ENCODE measurements around the gene SLCO2B1.

The SLCO2B1 gene

DNA sequence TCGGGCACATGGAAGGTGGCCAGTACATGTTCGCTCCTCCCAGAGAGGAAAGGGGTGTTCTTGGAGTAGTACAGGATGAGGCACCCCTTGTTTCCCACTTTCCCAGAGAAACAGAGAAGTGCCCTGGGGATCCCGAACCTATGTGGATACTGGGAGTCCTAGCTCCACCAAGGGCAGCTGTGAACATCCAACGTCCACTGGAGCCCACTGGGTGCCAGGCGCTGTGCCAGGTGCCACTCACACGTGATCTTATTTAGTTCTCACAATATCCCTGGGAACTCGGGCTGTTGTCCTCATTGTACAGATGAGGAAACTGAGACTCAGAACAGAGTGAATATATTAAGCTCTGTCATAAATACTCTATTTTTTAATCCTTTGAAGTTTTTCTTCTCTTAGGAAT is 12.0 kb downstream of the SLCO2B1 start:
- no peak for DNase-seq

- no peak for DNase-seq
Measured at GRCh38 chr11:75163921-75164849, 13.3 kb downstream of the SLCO2B1 start.

DNA sequence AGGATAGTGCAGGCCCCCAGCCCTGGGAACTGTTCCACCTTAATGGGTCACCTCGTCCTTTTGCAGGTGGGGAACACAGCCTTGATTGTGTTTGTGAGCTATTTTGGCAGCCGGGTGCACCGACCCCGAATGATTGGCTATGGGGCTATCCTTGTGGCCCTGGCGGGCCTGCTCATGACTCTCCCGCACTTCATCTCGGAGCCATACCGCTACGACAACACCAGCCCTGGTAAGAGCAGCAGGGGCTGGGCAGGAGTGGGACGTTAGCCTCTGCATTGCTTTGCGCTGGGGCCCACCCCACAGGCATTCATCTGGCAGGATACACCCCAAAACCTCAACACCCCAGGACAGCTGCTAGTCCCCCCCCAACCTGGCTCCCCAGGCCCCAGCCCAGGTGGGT is 14.8 kb downstream of the SLCO2B1 start:
- DNase-seq, result no peak

GRCh38 chr11:75166791-75167190 is 15.9 kb downstream of the SLCO2B1 start:
- DNase-seq, result no peak

DNA sequence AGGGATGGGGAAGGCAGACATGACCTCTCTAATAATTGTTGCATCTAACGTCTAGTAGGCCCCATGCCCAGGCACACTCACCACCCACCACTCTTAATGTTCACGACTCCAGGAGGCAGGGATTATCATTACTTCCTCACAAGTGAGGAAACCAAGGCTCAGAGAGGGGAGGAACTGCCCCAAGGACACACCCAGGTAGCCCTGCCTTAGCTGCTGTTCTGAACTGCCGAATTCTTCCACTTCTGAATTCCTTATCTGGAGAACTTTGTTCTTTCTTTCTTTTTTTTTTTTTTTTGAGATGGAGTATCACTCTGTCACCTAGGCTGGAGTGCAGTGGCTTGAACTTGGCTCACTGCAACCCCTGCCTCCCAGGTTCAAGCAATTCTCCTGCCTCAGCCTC is 16.7 kb downstream of the SLCO2B1 start:
- no peak for DNase-seq

DNA sequence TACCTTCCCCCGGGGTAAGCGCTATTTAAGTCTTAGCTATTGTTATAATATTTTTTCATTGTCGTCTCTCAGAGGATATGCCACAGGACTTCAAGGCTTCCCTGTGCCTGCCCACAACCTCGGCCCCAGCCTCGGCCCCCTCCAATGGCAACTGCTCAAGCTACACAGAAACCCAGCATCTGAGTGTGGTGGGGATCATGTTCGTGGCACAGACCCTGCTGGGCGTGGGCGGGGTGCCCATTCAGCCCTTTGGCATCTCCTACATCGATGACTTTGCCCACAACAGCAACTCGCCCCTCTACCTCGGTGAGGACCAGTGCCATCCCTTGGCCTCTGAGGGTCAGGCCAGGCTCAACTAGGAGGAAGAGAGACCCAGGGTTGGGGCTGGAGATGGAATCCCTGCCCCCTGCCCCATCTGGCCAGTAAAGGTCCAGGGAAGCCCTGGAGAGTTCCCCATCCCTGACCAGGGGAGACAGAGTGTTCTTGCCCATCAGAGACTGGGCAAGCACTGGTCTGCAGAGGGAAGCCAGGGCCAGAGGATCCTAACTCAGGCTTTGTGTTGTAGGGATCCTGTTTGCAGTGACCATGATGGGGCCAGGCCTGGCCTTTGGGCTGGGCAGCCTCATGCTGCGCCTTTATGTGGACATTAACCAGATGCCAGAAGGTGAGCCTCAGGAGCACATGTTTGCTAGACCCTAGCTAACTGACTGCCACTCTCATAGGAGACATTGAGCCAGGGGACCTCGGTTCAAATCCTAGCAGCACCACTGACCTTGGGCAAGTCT is 18.4 kb downstream of the SLCO2B1 start:
- DNase-seq, result no peak

- DNase-seq, result no peak
Measured at GRCh38 chr11:75170516-75171201, 19.8 kb downstream of the SLCO2B1 start.

DNA sequence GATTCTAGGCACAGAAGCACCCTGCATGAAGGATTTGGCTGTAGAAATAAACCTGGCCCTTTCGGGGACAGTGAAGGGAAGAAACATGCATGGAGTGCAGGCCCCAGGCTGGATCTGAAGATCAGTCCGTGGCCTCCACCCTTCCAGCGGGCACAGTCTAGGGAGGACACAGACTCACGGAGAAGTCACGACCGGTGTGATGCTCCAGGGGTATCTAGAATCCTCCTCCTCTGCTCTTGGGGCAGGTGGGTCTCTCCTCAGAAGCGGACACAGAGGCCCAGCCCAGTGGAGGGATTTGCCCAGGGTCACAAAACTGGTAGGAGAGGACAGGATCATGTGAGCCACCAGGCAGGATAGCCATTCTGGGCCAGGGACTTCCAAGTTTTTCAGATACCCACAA is 22.4 kb downstream of the SLCO2B1 start:
- no peak for DNase-seq

- no peak for DNase-seq
Measured at GRCh38 chr11:75174781-75175370, 24.0 kb downstream of the SLCO2B1 start.

GRCh38 chr11:75182664-75183063 is 31.8 kb downstream of the SLCO2B1 start:
- DNase-seq, result no peak

- DNase-seq, result no peak
Measured at GRCh38 chr11:75184051-75184450, 33.1 kb downstream of the SLCO2B1 start.

DNA sequence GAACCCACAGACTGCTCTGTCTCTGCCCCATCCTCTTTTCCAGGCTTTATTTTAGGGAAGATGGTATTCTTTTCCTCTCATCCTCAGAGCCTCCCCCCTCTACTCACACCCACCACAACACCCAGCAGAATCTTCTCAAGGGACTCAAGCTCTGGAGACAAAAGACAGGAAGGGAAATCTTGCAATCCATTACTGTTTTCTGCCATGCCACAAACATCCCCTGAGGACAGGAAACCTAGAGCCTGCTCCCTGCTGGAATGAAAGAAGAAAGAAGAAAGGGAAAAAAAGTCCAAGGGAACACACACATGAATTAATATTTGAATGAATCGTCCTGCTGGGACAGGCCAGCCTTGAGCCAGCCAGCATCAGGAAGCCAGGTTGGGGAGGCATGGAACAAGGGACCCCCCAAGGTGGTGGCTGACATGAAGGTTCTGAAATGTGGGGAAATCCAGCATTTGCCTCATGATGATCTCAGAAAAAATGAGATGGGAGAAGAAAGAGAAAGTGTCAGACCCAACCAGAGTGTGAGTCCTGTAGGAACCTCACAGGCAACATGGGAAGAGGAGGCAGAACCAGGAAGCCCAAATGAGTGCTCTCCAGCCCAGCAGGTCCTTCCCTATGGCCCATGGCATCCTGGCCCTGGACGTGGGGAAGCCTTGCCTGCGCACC is 34.0 kb downstream of the SLCO2B1 start:
- DNase-seq, result no peak

DNA sequence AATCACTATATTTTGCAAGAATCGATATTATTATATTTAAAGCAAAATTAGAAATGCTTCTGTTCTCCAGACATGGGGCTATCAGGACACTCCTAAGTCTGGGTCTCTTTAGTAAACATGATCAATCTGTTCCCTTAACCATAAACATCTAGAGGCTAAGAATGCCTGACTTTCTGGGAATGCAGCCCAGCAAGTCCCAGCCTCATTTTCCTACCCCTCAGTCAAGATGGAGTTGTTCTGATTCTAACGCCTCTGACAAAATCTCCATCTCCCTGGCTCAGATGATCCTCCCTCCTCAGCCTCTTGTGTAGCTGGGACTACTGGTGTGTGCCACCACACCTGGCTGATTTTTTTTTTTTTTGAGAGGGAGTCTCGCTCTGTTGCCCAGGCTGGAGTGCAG is 35.0 kb downstream of the SLCO2B1 start:
- no peak for DNase-seq

- no peak for DNase-seq
Measured at GRCh38 chr11:75186999-75187398, 36.1 kb downstream of the SLCO2B1 start.

GRCh38 chr11:75188671-75189070 is 37.8 kb downstream of the SLCO2B1 start:
- DNase-seq, result no peak

- no peak for DNase-seq
Measured at GRCh38 chr11:75189108-75189507, 38.2 kb downstream of the SLCO2B1 start.

- no peak for DNase-seq
Measured at GRCh38 chr11:75189911-75190310, 39.0 kb downstream of the SLCO2B1 start.

DNA sequence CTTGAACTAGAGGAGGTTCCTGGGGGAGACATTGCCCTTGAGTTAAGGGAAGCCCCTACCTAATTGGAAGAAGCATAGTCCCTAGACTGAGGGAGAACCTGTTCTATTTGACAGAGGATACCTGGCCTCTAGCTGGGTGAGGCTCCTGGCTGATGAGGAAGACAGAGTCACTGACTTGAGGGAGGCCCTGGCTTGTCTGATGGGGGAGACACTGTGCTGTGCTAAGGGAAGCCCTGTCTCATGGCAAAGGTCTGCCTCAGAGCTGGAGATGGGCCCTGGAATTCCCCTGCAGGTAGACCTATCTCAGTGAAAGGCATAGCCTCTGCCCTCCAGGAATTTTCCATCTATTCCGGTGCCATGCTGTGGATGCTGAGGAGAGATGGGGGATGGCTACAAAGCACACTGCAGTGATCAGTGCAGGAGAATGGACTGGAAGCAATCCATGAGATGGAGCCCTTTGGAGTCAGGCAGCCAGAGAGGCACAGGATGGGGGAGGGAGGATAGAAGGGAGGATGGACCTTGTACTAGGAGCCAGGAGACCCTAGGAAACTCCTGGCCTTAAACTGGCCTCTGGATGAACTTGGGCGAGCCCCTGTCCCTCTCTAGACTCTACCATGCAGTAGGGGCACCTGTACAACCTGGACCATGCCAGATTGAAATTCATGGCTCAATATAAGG is 39.9 kb downstream of the SLCO2B1 start:
- no peak for DNase-seq

DNA sequence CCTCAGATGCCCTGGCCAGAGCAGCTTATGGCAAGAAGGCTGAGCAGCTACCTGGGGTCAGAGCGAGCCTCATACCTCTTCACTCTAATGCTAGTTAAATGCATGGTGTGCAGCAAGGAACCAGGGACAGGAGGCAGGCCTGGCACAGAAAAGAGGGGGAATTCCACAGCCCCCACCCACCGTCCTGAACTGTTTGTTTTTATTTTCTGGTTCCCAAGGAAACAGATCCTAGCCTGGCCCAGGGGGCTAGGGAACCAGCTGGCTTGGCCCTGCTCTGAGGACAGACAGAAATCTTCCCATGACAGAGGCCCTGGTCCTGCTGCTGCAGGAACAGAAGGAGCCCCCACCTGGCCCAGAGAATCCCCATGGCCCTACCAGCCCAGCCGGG is 40.4 kb downstream of the SLCO2B1 start:
- DNase-seq, result no peak

DNA sequence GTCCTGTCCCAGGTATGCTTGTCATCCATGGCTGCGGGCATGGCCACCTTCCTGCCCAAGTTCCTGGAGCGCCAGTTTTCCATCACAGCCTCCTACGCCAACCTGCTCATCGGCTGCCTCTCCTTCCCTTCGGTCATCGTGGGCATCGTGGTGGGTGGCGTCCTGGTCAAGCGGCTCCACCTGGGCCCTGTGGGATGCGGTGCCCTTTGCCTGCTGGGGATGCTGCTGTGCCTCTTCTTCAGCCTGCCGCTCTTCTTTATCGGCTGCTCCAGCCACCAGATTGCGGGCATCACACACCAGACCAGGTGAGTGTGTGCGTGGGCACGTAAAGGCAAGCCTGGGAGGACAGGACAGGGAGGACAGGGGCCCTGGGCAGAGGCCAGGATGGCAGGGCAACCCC is 42.4 kb downstream of the SLCO2B1 start:
- no peak for DNase-seq

GRCh38 chr11:75193711-75194110 is 42.8 kb downstream of the SLCO2B1 start:
- no peak for DNase-seq

DNA sequence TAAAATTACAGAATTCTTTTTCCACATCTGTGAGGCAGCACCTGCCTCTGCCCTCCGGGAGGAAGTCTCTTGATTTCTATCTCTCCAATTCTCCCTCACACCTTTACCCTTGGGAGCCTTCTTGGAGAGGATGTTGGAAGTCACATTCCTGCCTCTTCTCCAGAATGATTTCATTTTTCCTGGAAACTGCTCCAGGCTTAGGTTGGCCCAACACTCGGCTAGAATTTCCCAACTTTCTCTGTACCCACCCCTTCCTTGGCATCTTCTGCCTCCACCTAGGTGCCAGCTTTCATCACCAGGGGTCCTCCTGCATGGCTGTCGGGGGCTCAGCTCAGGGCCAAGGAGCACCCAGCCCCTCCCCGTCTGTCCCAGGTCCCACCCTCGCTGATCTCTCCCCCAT is 43.2 kb downstream of the SLCO2B1 start:
- no peak for DNase-seq

All from DMS 273 treated with DMSO at 0.1 percent for 48 hours (cell line).